Endothelial cell of hepatic sinusoid (primary cell): ENCODE measurements around the gene MAK.
"Not testable (repeated sequence)": the region's sequence is repeated elsewhere in the genome, so short reads cannot be mapped to it uniquely, and the experiment has no call there.

Source experiments
- in situ Hi-C: cut with HindIII; loops from 2 replicates; pipeline ENCODE4 v1.10.0; 2017; ENCODE audit warnings: low sequenced_read_pairs

MAK gene

GRCh38 chr6:10792101-10792500 lies 46.2 kb downstream of the MAK start:
- in situ Hi-C loops, result no loop called here

GRCh38 chr6:10791673-10792072 lies 46.7 kb downstream of the MAK start:
- in situ Hi-C loops, result no loop called here

DNA sequence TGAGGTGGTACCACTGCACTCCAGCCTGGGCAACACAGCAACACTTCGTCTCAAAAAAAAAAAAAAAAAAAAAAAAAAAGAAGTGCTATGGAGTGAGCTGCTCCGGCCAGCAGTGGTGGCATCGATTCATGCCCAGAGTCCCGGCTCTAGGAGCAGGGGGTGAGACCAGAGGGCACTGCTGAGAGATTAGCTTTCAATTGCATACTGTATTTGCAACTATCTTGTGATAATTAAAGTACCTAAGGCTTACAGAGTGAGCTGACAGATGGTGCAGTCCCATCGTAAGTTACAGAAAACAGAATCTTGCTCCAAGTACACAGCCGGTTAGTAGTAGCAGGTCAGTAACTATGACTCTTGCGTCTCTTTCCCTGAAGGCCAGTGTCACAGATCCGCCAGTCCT lies 59.3 kb downstream of the MAK start:
- in situ Hi-C loops, result no loop called here

- in situ Hi-C loops, result no loop called here
Measured at GRCh38 chr6:10778230-10778629, 60.1 kb downstream of the MAK start.

DNA sequence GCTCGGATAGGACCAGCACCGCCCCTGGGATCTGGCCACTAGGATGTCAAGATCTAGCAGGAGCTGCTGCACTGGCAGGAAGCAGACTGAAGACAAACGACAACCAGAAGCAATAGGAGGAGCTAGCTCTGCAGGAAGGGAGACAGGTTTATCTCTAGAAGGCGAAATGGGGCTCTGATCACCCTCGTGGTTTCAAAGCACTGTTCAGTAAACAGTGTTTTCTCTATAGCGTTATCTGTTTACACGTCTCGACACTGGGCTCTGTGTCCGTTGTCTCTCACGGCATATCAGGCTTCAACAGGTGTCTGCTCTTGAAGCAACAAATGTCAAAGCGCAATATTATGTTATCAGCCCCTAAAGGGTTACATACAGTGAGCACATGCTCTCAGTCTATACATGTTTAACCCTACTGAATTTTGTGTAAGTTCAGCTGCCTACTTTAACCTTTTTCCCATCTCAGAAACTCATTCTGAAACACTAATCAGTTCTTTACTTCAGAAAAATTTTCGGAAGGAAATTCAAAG lies 66.9 kb downstream of the MAK start:
- in situ Hi-C loops, result no loop called here

- in situ Hi-C loops, result no loop called here
Measured at GRCh38 chr6:10769419-10769818, 68.9 kb downstream of the MAK start.

- in situ Hi-C loops, result no loop called here
Measured at GRCh38 chr6:10763006-10763405, 75.3 kb downstream of the MAK start.

GRCh38 chr6:10759884-10760329 lies 78.4 kb downstream of the MAK start:
- in situ Hi-C loops, result no loop called here

GRCh38 chr6:10759312-10759839 lies 79.0 kb downstream of the MAK start:
- in situ Hi-C loops, result no loop called here

GRCh38 chr6:10756085-10756484 lies 82.3 kb downstream of the MAK start:
- in situ Hi-C loops, result no loop called here

- in situ Hi-C loops, result not testable (repeated sequence)
Measured at GRCh38 chr6:10751757-10752156, 86.6 kb downstream of the MAK start.

GRCh38 chr6:10750568-10750967 lies 87.8 kb downstream of the MAK start:
- in situ Hi-C loops, result not testable (repeated sequence)

DNA sequence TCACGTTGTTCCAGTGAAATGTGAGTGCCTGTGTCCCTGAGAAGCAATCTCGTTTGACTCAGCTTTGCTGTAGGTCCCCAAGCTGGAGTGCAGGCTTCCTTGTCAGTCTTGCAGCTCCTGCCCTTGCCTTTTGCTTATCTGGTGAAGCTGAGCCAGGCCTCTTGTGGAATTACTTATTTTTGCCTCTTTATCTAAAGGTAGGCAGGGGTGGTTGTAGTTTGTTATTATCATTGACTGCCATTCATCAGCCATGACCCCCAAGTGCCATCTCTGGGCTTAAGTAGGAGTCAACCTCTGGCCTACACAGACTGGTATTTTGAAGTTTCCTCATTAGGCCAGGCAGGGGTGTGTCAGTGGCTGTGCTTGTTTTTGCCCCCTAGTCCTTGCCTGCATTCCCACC lies 88.6 kb downstream of the MAK start:
- in situ Hi-C loops, result no loop called here

DNA sequence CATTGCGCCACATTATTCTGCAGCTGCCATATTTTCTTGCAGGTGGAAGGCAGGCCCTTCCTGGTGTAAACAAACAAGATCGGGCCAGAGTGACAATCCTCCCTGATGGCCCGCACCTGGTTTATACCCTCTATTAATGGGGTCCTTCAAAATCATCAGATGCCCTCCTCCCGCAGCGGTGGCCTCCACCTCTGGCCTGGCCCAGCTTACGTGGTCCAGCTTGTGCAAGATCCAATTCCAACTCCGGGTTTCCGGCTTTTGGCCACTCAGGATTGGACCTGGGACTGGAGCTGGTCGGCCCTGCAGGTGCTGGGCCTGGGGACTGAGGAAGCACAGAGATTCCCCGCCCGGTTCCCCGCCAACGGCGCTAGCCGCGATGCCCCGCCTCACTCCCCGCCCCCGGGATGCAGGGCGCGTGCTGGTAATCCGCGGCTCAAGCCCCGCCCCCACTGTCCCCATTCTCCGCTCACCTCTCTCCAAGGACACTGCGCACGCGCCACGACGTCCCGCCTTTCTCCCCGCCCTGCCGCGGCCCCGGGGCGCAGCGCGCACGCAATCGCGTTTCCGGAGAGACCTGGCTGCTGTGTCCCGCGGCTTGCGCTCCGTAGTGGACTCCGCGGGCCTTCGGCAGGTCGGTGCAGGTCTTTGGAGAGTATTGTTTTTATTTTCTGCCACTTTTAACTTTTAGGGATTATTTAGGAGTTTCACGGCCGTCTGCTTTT lies 90.9 kb downstream of the MAK start, which contains the start of gene TMEM14B:
Gene TMEM14B, plus strand, starts transcription at position 555 of the 722 bp plus-strand sequence. CDS start 1,441 bp downstream, outside the sequence.
- in situ Hi-C loops, result no loop called here

- in situ Hi-C loops, result no loop called here
Measured at GRCh38 chr6:10746915-10747250, 91.5 kb downstream of the MAK start.

GRCh38 chr6:10745116-10745515 lies 93.2 kb downstream of the MAK start:
- in situ Hi-C loops, result no loop called here

DNA sequence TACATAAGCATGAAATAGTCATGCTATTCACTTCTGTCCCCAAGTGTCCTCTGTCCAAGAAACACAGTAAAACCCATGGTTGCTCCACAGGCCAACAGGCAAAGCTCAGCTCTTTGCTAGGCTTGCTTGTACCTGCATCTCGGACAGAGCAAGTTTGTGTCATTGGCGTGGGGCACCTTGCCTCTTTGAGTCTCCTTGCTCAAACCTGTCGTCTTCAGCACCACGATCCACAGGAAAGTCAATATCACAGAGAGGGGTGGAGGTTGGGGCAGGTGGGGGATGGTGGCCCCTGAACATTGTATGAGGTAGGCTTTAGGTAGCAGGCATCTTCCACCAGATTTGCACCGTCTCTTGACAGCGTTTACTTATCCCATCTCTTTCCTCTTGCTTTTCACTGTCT lies 94.8 kb downstream of the MAK start:
- in situ Hi-C loops, result no loop called here

GRCh38 chr6:10742251-10742650 lies 96.1 kb downstream of the MAK start:
- in situ Hi-C loops, result no loop called here

GRCh38 chr6:10741643-10742042 lies 96.7 kb downstream of the MAK start:
- in situ Hi-C loops, result not testable (repeated sequence)

DNA sequence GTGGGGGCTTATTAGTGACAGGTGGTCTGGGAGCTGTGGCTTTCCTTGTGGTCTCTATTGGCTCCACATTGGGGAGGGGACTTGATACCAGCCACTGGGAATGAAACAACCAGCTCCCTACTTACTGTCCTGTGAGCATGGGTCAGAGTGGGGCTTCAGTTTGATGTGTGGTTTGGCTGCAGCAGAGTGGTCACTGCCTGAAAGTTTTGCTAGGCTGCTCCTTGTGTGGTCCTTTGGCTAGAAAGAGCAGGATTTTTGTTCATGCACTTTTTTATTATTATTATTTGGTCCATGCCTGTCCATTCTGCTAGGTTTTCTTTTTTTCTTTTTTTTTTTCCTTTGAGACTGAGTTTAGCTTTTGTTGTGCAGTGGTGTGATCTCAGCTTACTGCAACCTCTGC lies 98.3 kb downstream of the MAK start:
- in situ Hi-C loops, result no loop called here

GRCh38 chr6:10736731-10737130 lies 101.6 kb downstream of the MAK start:
- in situ Hi-C loops, result no loop called here

GRCh38 chr6:10733863-10734262 lies 104.5 kb downstream of the MAK start:
- in situ Hi-C loops, result no loop called here
